Measurements from ENCODE around the gene ENOPH1. TPM values are rescaled to one million over a fixed set of nuclear protein-coding genes. Genes with fewer than 3 reads are reported as not detected.
"Not testable (repeated sequence)": the region's sequence is repeated elsewhere in the genome, so short reads cannot be mapped to it uniquely, and the experiment has no call there.

ENOPH1 gene
- total and polyA plus RNA-seq, 2 donors (not counting 1 experiment from before 2014, with no cell fraction given) = 17.1 to 43.6 TPM

DNA sequence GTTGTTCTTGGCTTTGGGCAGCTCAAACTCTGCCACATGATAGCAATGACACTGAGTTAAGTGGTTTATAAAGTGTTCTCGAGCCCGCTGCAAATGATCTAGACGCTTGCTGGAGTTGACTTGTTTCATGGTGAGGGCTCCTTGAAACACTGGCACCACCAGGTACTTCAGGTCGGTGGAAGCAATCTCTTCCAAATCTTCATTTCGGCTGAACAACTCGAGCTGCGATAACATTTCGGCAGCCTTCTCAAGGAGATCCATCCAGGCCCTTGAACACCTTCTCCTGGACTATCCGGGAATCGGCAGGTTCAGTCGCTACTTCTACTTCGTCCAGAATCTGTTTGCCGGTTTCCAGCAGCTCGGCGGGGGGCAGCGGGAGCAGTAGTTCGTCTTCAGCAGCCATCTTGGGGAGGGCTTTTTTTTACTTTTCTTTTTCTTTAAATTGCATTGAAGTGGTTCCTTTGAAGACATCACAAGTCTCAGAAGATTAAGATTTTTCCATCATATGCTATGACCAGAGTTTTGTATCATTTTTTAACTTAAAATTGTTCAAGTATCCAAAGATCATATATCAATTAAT is 28.1 kb upstream of the ENOPH1 start:
- no peaks in the 10 kb centered on the region for H3K36me3 ChIP-seq (ENCODE audit: control insufficient read depth, insufficient read depth, low read length)
- no peak overlapping the region for H3K4me2 ChIP-seq (ENCODE audit: extremely low read depth, insufficient read depth, low read length)
- no peaks in the 10 kb centered on the region for H3K4me1 ChIP-seq (ENCODE audit: control insufficient read depth, extremely low read depth, insufficient read depth, low read length)
- no peak overlapping the region for H2AFZ ChIP-seq (ENCODE audit: low read length)
- no peaks in the 10 kb centered on the region for H4K20me1 ChIP-seq (ENCODE audit: control insufficient read depth, extremely low read depth, insufficient read depth, low read length)
- no peaks in the 10 kb centered on the region for H3K9me3 ChIP-seq (ENCODE audit: control insufficient read depth, insufficient read depth, low read depth, low read length)
- TF ChIP-seq CTCF (conservative IDR thresholded peaks at IDR 0.05 in 1 of 2, IDR thresholded peaks at IDR 0.05 in 1 of 2; ENCODE audit: low read depth in 1 of 2, low read length in 2 of 2) (no peak), EZH2 (IDR thresholded peaks at IDR 0.05; ENCODE audit: low read length, missing control alignments) (no peak)
- H3K27me3 ChIP-seq (ENCODE audit: control insufficient read depth, insufficient read depth, low read length) = no peaks in the 10 kb centered on the region
- DNase-seq (ENCODE audit: low read depth in 2 of 2) = no peak
- H3K9ac ChIP-seq (ENCODE audit: insufficient read depth, low read length) = no peak overlapping the region
- no peak overlapping the region for H3K4me3 ChIP-seq (replicated peaks in 1 of 4; ENCODE audit: control extremely low read depth in 1 of 4, insufficient read depth in 1 of 4, low read depth in 3 of 4, low read length in 4 of 4)
- H3K79me2 ChIP-seq (ENCODE audit: control insufficient read depth, insufficient read depth, low read length) = no peaks in the 10 kb centered on the region
- H3K27ac ChIP-seq (ENCODE audit: insufficient read depth, low read length) = no peak overlapping the region

DNA sequence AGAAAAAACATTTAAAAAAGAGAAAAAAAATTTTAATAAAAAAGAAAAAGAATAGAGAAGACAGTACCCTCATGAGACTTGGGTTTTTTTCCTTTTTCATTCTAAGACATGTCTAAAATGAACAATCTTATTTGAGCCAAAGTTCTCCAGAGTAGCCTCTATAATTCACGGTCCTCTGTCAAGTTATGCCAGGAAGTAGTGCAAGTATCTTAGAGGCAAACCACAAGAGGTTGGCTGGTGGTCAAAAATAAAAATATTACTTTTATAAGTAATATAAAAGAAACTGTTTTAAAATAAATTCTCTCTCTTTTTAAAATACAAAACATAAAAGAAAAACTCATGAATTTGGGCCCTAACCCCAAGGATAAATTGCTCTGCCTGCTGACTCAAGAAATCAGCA is 26.7 kb upstream of the ENOPH1 start:
- H3K4me2 ChIP-seq (ENCODE audit: extremely low read depth, insufficient read depth, low read length) = no peak overlapping the region
- no peaks in the 10 kb centered on the region for H3K9me3 ChIP-seq (ENCODE audit: control insufficient read depth, insufficient read depth, low read depth, low read length)
- no peaks in the 10 kb centered on the region for H3K4me1 ChIP-seq (ENCODE audit: control insufficient read depth, extremely low read depth, insufficient read depth, low read length)
- H3K27ac ChIP-seq (ENCODE audit: insufficient read depth, low read length) = no peak overlapping the region
- H3K79me2 ChIP-seq (ENCODE audit: control insufficient read depth, insufficient read depth, low read length) = no peaks in the 10 kb centered on the region
- no peak overlapping the region for H2AFZ ChIP-seq (ENCODE audit: low read length)
- no peak overlapping the region for H3K4me3 ChIP-seq (replicated peaks in 1 of 4; ENCODE audit: control extremely low read depth in 1 of 4, insufficient read depth in 1 of 4, low read depth in 3 of 4, low read length in 4 of 4)
- TF ChIP-seq EZH2 (IDR thresholded peaks at IDR 0.05; ENCODE audit: low read length, missing control alignments) = no peak
- no peak for TF ChIP-seq CTCF (conservative IDR thresholded peaks at IDR 0.05 in 1 of 2, IDR thresholded peaks at IDR 0.05 in 1 of 2; ENCODE audit: low read depth in 1 of 2, low read length in 2 of 2)
- no peaks in the 10 kb centered on the region for H3K36me3 ChIP-seq (ENCODE audit: control insufficient read depth, insufficient read depth, low read length)
- peak in 1 of 2 donors; percentile 18 for DNase-seq (ENCODE audit: low read depth in 2 of 2)
- no peaks in the 10 kb centered on the region for H3K27me3 ChIP-seq (ENCODE audit: control insufficient read depth, insufficient read depth, low read length)
- H3K9ac ChIP-seq (ENCODE audit: insufficient read depth, low read length) = no peak overlapping the region
- H4K20me1 ChIP-seq (ENCODE audit: control insufficient read depth, extremely low read depth, insufficient read depth, low read length) = no peaks in the 10 kb centered on the region

DNA sequence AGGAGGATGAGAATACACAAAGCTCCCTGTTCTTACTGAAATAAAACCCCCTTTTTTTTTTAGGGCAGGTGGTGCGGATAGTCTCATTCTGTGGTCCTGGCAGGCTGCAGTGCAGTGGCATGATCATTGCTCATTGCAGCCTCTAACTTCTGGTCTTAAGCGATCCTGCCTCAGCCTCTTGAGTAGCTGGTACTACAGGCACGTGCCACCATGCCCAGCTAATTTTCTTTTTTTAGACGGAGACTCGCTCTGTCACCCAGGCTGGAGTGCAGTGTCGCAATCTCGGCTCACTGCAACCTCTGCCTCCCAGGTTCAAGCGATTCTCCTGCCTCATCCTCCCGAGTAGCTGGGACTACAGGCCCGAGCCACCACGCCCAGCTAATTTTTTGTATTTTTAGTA is 15.3 kb upstream of the ENOPH1 start:
- H4K20me1 ChIP-seq (ENCODE audit: control insufficient read depth, extremely low read depth, insufficient read depth, low read length); H3K4me2 ChIP-seq (ENCODE audit: extremely low read depth, insufficient read depth, low read length); H3K9ac ChIP-seq (ENCODE audit: insufficient read depth, low read length); H2AFZ ChIP-seq (ENCODE audit: low read length); H3K4me3 ChIP-seq (replicated peaks in 1 of 4; ENCODE audit: control extremely low read depth in 1 of 4, insufficient read depth in 1 of 4, low read depth in 3 of 4, low read length in 4 of 4); DNase-seq (ENCODE audit: low read depth in 2 of 2); H3K4me1 ChIP-seq (ENCODE audit: control insufficient read depth, extremely low read depth, insufficient read depth, low read length); H3K36me3 ChIP-seq (ENCODE audit: control insufficient read depth, insufficient read depth, low read length); H3K9me3 ChIP-seq (ENCODE audit: control insufficient read depth, insufficient read depth, low read depth, low read length); H3K79me2 ChIP-seq (ENCODE audit: control insufficient read depth, insufficient read depth, low read length); H3K27me3 ChIP-seq (ENCODE audit: control insufficient read depth, insufficient read depth, low read length); H3K27ac ChIP-seq (ENCODE audit: insufficient read depth, low read length): not testable (repeated sequence)

All from fibroblast of lung (primary cell).